Skeletal muscle tissue (tissue), 4 donors: ENCODE data around the gene POFUT1. TPM values are rescaled to one million over a fixed set of nuclear protein-coding genes. Genes with fewer than 3 reads are reported as not detected.
"Not testable (repeated sequence)": the region's sequence is repeated elsewhere in the genome, so short reads cannot be mapped to it uniquely, and the experiment has no call there.

Experiments used
- H3K27ac ChIP-seq: one replicate; pipeline ENCODE4 v1.7.0; 2013; ENCODE audit warnings: mild to moderate bottlenecking, low read depth, low read length, inconsistent platforms
- H3K27me3 ChIP-seq, 3 donors: one replicate each; pipeline ENCODE4 v1.7.0; 2013; ENCODE audit warnings: low read length in 3 of 3; ENCODE audit not compliant: control insufficient read depth in 3 of 3, insufficient read depth in 3 of 3
- H3K36me3 ChIP-seq, 3 donors: one replicate each; pipeline ENCODE4 v1.7.0; 2013; ENCODE audit warnings: low read length in 3 of 3; ENCODE audit not compliant: control insufficient read depth in 3 of 3, insufficient read depth in 3 of 3
- H3K4me1 ChIP-seq, 3 donors: one replicate each; pipeline ENCODE4 v1.7.0; 2013; ENCODE audit warnings: low read length in 3 of 3, mild to moderate bottlenecking in 3 of 3; ENCODE audit not compliant: control insufficient read depth in 3 of 3, insufficient read depth in 3 of 3
- H3K4me3 ChIP-seq, 3 donors: one replicate each; pipeline ENCODE4 v1.7.0; 2013; ENCODE audit warnings: low read length in 3 of 3
- H3K9ac ChIP-seq, 3 donors: one replicate each; pipeline ENCODE4 v1.7.0; 2013; ENCODE audit warnings: low read length in 3 of 3, mild to moderate bottlenecking in 3 of 3, moderate library complexity in 2 of 3, low read depth in 1 of 3
- H3K9me3 ChIP-seq, 3 donors: one replicate each; pipeline ENCODE4 v1.7.0; 2013; ENCODE audit warnings: low read length in 3 of 3; ENCODE audit not compliant: control insufficient read depth in 3 of 3
- total RNA-seq: library from RNA; depleted of rRNA; stranded (reverse); fragments of >200 nt; gene quantifications from one replicate; pipeline ENCODE4 v1.2.3, GENCODE V29; 2014
- donor health status: Osteomylitis.

The POFUT1 gene
- total RNA-seq, 1 donor from 2014 or later, result 20.4 TPM

DNA sequence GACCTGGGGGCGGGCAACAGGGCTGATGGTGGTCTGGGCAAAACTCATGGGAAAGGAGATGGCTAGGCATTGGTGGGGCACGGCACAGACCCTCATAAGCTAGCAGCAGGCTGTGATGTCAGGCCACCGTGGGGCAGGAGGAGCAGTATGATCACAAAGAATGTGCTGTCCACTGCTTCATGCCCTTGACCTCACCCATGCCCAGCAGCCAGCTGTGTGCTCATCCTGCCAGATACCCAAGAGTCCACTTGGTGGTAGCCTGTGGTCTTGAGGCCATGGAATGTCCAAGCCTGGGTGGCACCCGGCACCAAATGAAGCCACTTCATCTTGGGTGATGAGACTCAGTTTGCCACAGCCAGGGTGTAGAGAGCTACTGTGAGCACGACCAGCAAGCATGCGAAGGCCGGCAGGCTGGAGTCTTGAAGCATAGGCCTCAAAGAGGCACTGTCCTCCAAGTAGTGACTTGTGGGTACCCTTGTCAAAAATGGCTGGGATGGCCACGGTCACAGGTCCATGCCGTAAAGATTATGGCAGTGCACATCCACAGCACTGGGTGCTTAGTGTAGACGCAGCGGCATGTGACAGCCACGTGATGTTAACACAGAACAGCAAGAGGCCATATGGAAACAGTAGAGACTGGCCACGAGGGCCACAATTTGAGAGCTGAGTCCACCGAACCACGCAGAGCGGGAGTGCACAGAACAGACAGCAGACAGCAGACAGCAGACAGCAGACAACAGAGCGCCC, 19.1 kb upstream of the POFUT1 start:
- peaks cover 22 to 39% (median 25%) of the 10 kb centered on the region in 3 donors for H3K4me1 ChIP-seq

DNA sequence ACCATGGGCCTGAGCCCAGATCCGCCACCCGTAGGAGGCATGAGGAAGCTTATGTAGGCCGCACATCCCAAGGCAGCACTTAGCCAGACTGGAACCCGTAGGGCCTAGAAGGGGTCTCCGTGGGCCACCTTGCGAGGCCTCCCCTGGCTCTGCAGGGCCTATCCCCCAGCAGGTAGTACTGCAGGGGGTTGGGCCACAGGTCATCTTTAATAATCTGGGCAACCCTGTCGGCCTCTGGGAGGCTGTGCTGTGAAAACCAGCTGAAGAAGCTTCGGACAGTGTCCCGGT, 18.6 kb upstream of the POFUT1 start:
- H3K4me1 ChIP-seq, result peaks cover 25 to 39% (median 29%) of the 10 kb centered on the region in 3 donors
- H3K4me3 ChIP-seq, result peak overlapping the region in 2 of 3 donors; percentile 75 to 77
- H3K36me3 ChIP-seq, result peaks cover 0 to 8% (median 2%) of the 10 kb centered on the region in 3 donors
- H3K9ac ChIP-seq, result peak overlapping the region in 2 of 3 donors; percentile 38 to 85
- H3K9me3 ChIP-seq, result no peaks in the 10 kb centered on the region
- no peaks in the 10 kb centered on the region for H3K27me3 ChIP-seq
- no peak overlapping the region for H3K27ac ChIP-seq

More for the DNA sequence above, 19.1 kb upstream of the POFUT1 start:
- H3K9me3 ChIP-seq, result no peaks in the 10 kb centered on the region
- peaks cover 0 to 8% (median 2%) of the 10 kb centered on the region in 3 donors for H3K36me3 ChIP-seq
- no peaks in the 10 kb centered on the region for H3K27me3 ChIP-seq
- H3K9ac ChIP-seq, result peak overlapping the region in 1 of 3 donors; percentile 38
- no peak overlapping the region for H3K27ac ChIP-seq
- H3K4me3 ChIP-seq, result peak overlapping the region in 2 of 3 donors; percentile 13 to 75

DNA sequence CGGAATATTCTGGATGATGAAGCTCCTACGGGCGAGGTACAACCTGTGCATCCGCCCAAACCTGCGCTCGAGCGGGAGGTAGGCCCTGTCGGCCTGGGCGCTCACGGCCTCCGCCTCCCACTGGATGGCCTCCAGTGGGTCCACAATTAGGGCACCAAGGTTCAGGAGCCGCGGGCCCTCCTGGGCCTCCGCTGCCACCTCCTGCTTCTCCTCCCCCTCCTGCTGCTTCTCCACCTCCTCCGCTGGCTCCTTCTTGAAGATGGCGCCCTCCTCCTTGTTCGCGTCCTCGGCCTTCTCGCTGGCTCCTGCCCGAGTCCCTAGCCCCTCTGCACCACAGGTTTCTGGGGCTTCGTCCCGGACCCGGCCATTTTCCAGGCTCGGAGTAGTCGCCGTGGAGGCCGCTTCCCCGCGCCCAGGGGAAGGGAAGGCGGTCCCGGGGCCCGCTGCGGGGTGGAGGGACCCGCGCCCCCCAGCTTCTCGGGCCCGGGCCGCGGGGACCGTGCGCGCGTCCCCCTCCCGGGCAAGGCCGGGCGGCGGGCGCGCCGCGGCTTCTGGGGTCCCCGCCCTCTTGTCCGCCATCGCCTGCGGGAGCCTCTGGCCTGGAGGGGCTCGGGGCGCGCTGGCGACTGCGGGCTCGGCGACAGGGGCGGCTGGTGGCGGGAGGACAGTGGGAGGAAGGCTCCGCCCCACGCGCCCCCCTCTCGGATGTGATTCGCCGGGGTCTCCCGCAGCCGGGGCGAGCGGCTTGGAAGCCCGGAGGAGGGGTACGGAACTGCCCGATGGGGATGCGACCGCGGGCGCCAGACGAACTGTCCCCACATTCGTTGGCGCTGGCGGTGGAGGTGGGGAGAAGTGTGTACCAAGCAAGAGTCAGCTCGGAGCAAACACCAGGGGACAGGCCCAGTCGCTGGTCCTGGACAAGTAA, 17.7 kb upstream of the POFUT1 start:
- peak overlapping the region; percentile 75 to 77 (median 75) for H3K4me3 ChIP-seq
- peak overlapping the region; percentile 44 for H3K27ac ChIP-seq
- H3K9ac ChIP-seq, result peak overlapping the region; percentile 75 to 85 (median 82)
- H3K36me3 ChIP-seq, result peaks cover 4 to 8% (median 5%) of the 10 kb centered on the region in 3 donors
- H3K27me3 ChIP-seq, result no peaks in the 10 kb centered on the region
- no peaks in the 10 kb centered on the region for H3K9me3 ChIP-seq
- H3K4me1 ChIP-seq, result peaks cover 29 to 46% (median 31%) of the 10 kb centered on the region in 3 donors

DNA sequence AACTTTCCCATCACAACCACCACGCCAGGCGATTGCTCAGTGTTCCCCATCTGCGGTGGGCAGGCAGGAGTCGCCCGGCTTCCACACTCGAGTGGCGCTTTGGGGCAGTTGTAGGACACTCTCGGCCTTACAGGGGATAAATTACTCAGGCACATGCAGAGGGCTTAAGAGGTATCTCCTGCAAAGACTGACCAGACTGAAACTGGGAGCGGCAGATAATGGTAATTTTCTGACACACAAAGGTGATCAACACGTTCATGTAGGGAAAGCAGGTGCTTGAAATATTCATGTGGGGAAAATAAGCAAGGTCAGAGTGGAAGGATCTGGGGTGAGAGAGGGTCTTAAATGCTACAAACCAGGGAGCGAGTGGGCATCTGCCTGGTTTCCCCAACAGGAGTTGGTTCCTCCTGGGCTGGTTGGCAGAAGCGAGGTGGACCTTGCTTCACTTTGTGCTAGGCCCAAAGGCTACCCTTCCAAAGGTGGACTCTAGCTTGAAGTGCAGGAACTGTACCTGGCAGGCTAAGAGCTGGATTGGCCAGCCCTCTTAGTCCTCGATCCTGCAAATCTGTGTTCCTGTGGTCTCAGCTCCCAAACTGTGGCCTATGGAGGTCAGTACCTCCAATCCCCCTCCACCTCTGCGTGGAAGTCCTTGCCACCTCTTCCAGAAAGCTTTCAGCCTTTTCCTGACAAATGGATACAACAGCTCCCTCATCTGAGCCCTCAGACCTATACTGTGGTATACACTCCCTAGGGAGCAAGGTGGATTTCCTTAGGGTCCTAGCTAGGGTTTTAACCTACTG, 16.9 kb upstream of the POFUT1 start:
- H3K4me1 ChIP-seq, result peaks cover 32 to 55% (median 35%) of the 10 kb centered on the region in 3 donors
- H3K9ac ChIP-seq, result peak overlapping the region; percentile 75 to 85 (median 82)
- no peaks in the 10 kb centered on the region for H3K27me3 ChIP-seq

DNA sequence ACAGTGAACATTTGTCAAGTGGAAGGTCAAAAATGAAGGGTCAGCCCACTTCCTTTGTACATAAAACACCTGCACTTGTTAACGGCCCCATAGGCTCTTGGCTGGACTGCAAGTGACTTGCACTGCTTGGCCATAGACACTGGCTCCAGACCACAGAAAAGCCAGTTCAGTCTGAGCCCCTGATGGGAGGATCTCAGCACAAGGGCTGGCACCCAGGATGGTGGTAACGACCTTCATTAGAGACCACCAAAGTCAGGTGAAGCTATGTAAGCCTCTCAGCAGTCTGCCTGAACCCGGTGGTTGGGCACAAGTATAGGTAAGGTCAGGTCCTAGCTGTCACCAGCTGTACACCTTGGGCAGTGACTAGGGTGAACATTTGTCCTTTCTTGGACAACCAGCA, 16.3 kb upstream of the POFUT1 start:
- no peak overlapping the region for H3K4me3 ChIP-seq
- H3K9ac ChIP-seq, result no peak overlapping the region
- H3K27me3 ChIP-seq, result no peaks in the 10 kb centered on the region
- peaks cover 13 to 23% (median 18%) of the 10 kb centered on the region in 3 donors for H3K36me3 ChIP-seq
- no peaks in the 10 kb centered on the region for H3K9me3 ChIP-seq
- peaks cover 33 to 57% (median 38%) of the 10 kb centered on the region in 3 donors for H3K4me1 ChIP-seq
- H3K27ac ChIP-seq, result no peak overlapping the region

More for the DNA sequence above, 16.9 kb upstream of the POFUT1 start:
- H3K4me3 ChIP-seq, result peak overlapping the region; percentile 48 to 77 (median 75)
- no peaks in the 10 kb centered on the region for H3K9me3 ChIP-seq
- H3K27ac ChIP-seq, result peak overlapping the region; percentile 44
- peaks cover 11 to 17% (median 12%) of the 10 kb centered on the region in 3 donors for H3K36me3 ChIP-seq

DNA sequence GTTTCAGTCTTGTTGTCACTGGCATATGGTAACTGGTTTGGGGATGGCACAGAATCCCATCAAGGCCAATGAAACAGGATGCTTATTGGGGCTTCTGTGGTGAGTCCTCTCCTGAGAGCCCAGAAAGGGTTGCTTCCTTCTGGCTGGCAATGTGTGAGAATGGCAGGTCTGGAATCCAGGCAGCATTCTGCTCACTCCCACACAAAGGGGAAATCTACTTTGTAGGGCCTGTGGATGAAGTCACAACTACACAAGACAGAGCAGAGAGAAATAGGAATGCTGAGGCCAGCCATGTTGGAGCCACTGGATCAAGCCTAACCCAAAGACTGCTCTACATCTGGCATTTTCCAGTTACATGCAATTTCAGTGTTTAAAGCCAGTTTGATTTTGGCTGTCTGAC, 15.8 kb upstream of the POFUT1 start:
- H3K4me3 ChIP-seq, result no peak overlapping the region
- H3K27ac ChIP-seq, result no peak overlapping the region
- no peaks in the 10 kb centered on the region for H3K9me3 ChIP-seq
- H3K27me3 ChIP-seq, result no peaks in the 10 kb centered on the region
- H3K4me1 ChIP-seq, result peaks cover 33 to 58% (median 38%) of the 10 kb centered on the region in 3 donors
- H3K9ac ChIP-seq, result no peak overlapping the region
- H3K36me3 ChIP-seq, result peaks cover 15 to 27% (median 19%) of the 10 kb centered on the region in 3 donors

DNA sequence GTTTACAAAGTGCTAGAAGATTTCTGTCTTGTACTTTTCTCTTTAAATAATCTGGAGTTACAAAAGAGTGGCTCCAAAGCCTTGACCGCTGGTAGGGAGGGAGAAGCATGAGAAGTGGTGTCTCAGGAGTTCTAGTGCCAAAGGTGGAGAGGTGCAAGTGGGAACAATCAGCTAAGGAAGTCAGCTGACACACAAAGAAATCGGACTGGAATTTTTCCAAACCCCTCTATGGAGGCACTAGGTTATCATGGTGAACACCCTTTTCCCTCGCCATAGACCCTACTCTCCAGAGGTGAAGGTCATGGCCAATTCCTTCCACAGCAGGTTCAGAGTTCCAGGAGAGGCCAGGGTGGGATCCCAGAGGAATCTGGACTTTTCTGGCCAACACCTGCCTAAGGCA, 15.0 kb upstream of the POFUT1 start:
- Histone ChIP-seq H3K27ac (no peak overlapping the region), H3K27me3 (no peaks in the 10 kb centered on the region), H3K36me3 (peaks cover 24 to 35% (median 27%) of the 10 kb centered on the region in 3 donors), H3K9me3 (no peaks in the 10 kb centered on the region), H3K4me1 (peaks cover 33 to 62% (median 38%) of the 10 kb centered on the region in 3 donors), H3K4me3 (no peak overlapping the region), H3K9ac (no peak overlapping the region)

DNA sequence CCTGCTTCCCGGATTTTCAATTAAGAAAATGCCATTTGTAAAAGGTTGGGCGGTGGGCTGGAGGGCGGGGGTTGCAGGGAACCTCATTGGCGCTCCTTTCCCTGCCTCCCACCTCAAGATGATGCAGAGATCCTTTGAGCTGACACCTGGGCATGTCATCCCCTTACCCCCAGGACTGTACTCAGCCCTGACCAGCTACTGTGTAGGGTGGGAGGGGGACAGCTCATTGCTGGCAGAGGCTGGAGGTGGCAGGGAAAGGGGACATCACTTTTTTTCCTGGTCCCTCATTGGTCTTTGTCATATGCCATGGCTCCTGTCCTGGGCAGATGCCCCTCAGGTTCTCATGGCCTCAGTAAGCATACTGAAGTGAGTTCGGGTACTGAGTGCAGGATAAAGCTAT, 14.3 kb upstream of the POFUT1 start:
- H3K9me3 ChIP-seq, H3K27me3 ChIP-seq, H3K9ac ChIP-seq, H3K4me3 ChIP-seq, H3K27ac ChIP-seq: not testable (repeated sequence)
- H3K36me3 ChIP-seq, result peaks cover 25 to 41% (median 32%) of the 10 kb centered on the region in 3 donors
- H3K4me1 ChIP-seq, result peaks cover 31 to 60% (median 38%) of the 10 kb centered on the region in 3 donors

DNA sequence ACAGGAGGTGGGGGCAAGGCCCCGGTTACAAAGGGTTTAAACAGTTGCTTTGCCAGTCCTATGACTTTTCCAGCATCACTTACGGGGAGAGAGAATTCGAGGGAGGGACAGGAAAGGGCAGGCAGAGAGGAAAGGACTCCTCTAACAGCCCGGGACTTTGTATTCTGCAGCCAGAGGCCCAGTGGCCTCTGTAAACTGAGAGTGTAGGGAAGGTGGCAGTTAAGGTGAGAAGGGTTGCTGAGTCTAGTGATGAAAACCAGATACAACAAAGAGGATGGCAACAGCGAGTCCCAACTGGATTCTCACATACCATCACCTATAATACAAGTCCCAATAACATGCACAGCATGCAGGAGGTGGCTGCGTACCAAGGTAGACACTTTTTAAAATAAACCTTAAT, 13.7 kb upstream of the POFUT1 start:
- Histone ChIP-seq H3K27ac (no peak overlapping the region), H3K27me3 (no peaks in the 10 kb centered on the region), H3K9me3 (no peaks in the 10 kb centered on the region), H3K4me1 (peaks cover 29 to 59% (median 35%) of the 10 kb centered on the region in 3 donors), H3K4me3 (no peak overlapping the region), H3K9ac (no peak overlapping the region), H3K36me3 (peaks cover 28 to 44% (median 39%) of the 10 kb centered on the region in 3 donors)
